ENCODE measurements around the gene CDKAL1.

DNA sequence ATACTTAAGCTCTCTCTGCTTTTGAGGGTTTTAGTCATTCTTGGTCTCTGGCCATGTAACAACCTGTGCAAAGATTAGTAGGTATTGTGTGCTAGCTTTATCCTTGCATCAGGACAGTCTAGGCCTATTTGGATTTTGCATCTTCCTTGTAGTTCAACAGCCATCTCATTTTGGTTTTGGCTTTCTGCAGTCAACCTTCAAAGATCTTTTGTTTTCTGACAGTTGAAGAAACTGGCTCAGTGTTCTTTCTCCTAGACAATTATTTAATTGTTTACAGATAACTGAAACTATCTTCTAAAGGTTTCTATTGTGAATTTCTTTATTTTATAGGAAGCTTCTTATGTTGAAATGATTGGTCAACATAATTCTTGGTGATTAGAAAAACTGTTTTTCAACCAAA lies 307.5 kb downstream of the CDKAL1 start:
- TF ChIP-seq, protein P1, sequence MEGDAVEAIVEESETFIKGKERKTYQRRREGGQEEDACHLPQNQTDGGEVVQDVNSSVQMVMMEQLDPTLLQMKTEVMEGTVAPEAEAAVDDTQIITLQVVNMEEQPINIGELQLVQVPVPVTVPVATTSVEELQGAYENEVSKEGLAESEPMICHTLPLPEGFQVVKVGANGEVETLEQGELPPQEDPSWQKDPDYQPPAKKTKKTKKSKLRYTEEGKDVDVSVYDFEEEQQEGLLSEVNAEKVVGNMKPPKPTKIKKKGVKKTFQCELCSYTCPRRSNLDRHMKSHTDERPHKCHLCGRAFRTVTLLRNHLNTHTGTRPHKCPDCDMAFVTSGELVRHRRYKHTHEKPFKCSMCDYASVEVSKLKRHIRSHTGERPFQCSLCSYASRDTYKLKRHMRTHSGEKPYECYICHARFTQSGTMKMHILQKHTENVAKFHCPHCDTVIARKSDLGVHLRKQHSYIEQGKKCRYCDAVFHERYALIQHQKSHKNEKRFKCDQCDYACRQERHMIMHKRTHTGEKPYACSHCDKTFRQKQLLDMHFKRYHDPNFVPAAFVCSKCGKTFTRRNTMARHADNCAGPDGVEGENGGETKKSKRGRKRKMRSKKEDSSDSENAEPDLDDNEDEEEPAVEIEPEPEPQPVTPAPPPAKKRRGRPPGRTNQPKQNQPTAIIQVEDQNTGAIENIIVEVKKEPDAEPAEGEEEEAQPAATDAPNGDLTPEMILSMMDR (conservative IDR thresholded peaks at IDR 0.05; ENCODE audit: low read length), result no peak
- no peak for TF ChIP-seq EZH2phosphoT487 (IDR thresholded peaks at IDR 0.05; ENCODE audit: borderline replicate concordance)
